ENCODE measurements around the gene PCDHGA7.
"Not testable (repeated sequence)": the region's sequence is repeated elsewhere in the genome, so short reads cannot be mapped to it uniquely, and the experiment has no call there.

PCDHGA7 gene

GRCh38 chr5:141371572-141372475, 10.7 kb upstream of the PCDHGA7 start:
- Histone ChIP-seq H3K4me1 (ENCODE audit: control insufficient read depth, insufficient read depth, low read length) (no peaks in the 10 kb centered on the region), H3K9me3 (ENCODE audit: control insufficient read depth, insufficient read depth, low read length) (no peaks in the 10 kb centered on the region)

GRCh38 chr5:141373673-141374317, 8.7 kb upstream of the PCDHGA7 start, which contains the start of gene PCDHGA6:
PCDHGA6 (plus strand) TSS chr5:141373891; CDS start chr5:141374084, 193 bp downstream.
- Histone ChIP-seq H3K4me3 (ENCODE audit: low read depth, low read length) (no peak within 1 kb of the TSS), H3K9ac (ENCODE audit: low read depth, low read length) (no peak within 1 kb of the TSS), H3K36me3 (ENCODE audit: control insufficient read depth, insufficient read depth, low read length) (peaks cover 3% of the 10 kb centered on the region), H3K27me3 (ENCODE audit: control insufficient read depth, insufficient read depth, low read length) (no peaks in the 10 kb centered on the region), H3K9me3 (ENCODE audit: control insufficient read depth, insufficient read depth, low read length) (no peaks in the 10 kb centered on the region), H3K4me1 (ENCODE audit: control insufficient read depth, insufficient read depth, low read length) (no peaks in the 10 kb centered on the region)

More at GRCh38 chr5:141371572-141372475, 10.7 kb upstream of the PCDHGA7 start:
- Histone ChIP-seq H3K9ac (ENCODE audit: low read depth, low read length) (no peak overlapping the region), H3K27me3 (ENCODE audit: control insufficient read depth, insufficient read depth, low read length) (no peaks in the 10 kb centered on the region), H3K4me3 (ENCODE audit: low read depth, low read length) (no peak overlapping the region), H3K36me3 (ENCODE audit: control insufficient read depth, insufficient read depth, low read length) (peaks cover 3% of the 10 kb centered on the region)

DNA sequence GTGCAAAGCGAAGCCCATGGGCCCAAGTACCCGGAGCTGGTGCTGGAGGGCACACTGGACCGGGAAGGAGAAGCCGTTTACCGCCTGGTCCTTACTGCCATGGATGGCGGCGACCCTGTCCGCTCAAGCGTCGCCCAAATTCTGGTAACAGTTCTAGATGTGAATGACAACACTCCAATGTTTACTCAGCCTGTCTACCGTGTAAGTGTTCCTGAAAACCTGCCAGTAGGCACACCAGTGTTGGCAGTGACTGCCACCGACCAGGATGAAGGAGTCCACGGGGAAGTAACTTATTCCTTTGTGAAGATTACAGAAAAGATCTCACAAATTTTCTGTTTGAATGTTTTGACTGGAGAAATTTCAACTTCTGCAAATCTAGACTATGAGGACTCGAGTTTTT, 7.9 kb upstream of the PCDHGA7 start:
- Histone ChIP-seq H3K36me3 (ENCODE audit: control insufficient read depth, insufficient read depth, low read length) (peaks cover 3% of the 10 kb centered on the region), H3K9ac (ENCODE audit: low read depth, low read length) (no peak overlapping the region), H3K4me1 (ENCODE audit: control insufficient read depth, insufficient read depth, low read length) (no peaks in the 10 kb centered on the region), H3K27me3 (ENCODE audit: control insufficient read depth, insufficient read depth, low read length) (no peaks in the 10 kb centered on the region), H3K9me3 (ENCODE audit: control insufficient read depth, insufficient read depth, low read length) (no peaks in the 10 kb centered on the region), H3K4me3 (ENCODE audit: low read depth, low read length) (no peak overlapping the region)

GRCh38 chr5:141375444-141376155, 6.9 kb upstream of the PCDHGA7 start:
- H3K4me1 ChIP-seq (ENCODE audit: control insufficient read depth, insufficient read depth, low read length); H3K36me3 ChIP-seq (ENCODE audit: control insufficient read depth, insufficient read depth, low read length); H3K27me3 ChIP-seq (ENCODE audit: control insufficient read depth, insufficient read depth, low read length); H3K9ac ChIP-seq (ENCODE audit: low read depth, low read length); H3K9me3 ChIP-seq (ENCODE audit: control insufficient read depth, insufficient read depth, low read length); H3K4me3 ChIP-seq (ENCODE audit: low read depth, low read length): not testable (repeated sequence)

GRCh38 chr5:141383345-141383744, 803 bp downstream of the PCDHGA7 start:
- Histone ChIP-seq H3K4me3 (ENCODE audit: low read depth, low read length) (peak overlapping the region; percentile 75), H3K27me3 (ENCODE audit: control insufficient read depth, insufficient read depth, low read length) (peaks cover 10% of the 10 kb centered on the region), H3K36me3 (ENCODE audit: control insufficient read depth, insufficient read depth, low read length) (peaks cover 2% of the 10 kb centered on the region), H3K9ac (ENCODE audit: low read depth, low read length) (no peak overlapping the region), H3K4me1 (ENCODE audit: control insufficient read depth, insufficient read depth, low read length) (no peaks in the 10 kb centered on the region), H3K9me3 (ENCODE audit: control insufficient read depth, insufficient read depth, low read length) (peaks cover under 1% of the 10 kb centered on the region)

DNA sequence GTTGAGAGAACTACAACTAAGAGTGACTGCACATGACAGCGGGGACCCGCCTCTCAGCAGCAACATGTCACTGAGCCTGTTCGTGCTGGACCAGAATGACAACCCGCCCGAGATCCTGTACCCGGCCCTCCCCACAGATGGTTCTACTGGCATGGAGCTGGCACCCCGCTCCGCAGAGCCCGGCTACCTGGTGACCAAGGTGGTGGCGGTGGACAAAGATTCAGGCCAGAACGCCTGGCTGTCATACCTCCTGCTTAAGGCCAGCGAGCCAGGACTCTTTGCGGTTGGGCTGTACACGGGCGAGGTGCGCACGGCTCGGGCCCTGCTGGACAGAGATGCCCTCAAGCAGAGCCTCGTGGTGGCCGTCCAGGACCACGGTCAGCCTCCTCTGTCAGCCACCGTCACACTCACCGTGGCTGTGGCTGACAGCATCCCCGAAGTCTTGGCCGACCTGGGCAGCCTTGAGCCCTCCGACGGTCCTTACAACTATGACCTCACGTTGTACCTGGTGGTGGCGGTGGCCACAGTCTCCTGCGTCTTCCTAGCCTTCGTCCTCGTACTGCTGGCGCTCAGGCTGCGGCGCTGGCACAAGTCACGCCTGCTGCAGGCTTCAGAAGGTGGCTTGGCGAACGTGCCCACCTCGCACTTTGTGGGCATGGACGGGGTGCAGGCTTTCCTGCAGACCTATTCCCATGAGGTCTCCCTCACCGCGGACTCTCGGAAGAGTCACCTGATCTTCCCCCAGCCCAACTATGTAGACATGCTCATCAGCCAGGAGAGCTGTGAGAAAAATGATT, 2.1 kb downstream of the PCDHGA7 start:
- H3K9me3 ChIP-seq (ENCODE audit: control insufficient read depth, insufficient read depth, low read length), result peaks cover 10% of the 10 kb centered on the region
- peaks cover 16% of the 10 kb centered on the region for H3K27me3 ChIP-seq (ENCODE audit: control insufficient read depth, insufficient read depth, low read length)
- no peak overlapping the region for H3K4me3 ChIP-seq (ENCODE audit: low read depth, low read length)
- H3K9ac ChIP-seq (ENCODE audit: low read depth, low read length), result no peak overlapping the region
- H3K36me3 ChIP-seq (ENCODE audit: control insufficient read depth, insufficient read depth, low read length), result peaks cover 2% of the 10 kb centered on the region
- H3K4me1 ChIP-seq (ENCODE audit: control insufficient read depth, insufficient read depth, low read length), result no peaks in the 10 kb centered on the region

GRCh38 chr5:141387557-141388311, 5.2 kb downstream of the PCDHGA7 start, which contains the start of gene PCDHGB4:
PCDHGB4 (plus strand) TSS chr5:141387698; CDS start chr5:141387885, 187 bp downstream.
- H3K4me3 ChIP-seq (ENCODE audit: low read depth, low read length), result peak within 1 kb of the TSS; percentile 65

DNA sequence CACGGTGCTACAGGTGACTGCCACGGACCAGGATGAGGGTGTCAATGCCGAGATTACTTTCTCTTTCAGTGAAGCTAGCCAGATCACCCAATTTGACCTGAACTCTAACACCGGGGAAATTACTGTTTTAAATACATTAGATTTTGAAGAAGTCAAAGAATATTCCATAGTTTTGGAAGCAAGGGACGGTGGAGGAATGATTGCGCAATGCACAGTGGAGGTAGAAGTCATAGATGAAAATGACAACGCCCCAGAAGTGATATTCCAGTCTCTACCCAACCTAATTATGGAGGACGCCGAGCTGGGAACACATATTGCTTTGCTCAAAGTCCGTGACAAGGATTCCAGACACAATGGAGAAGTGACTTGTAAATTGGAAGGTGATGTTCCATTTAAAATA, 6.1 kb downstream of the PCDHGA7 start:
- peaks cover 11% of the 10 kb centered on the region for H3K9me3 ChIP-seq (ENCODE audit: control insufficient read depth, insufficient read depth, low read length)
- peaks cover 13% of the 10 kb centered on the region for H3K27me3 ChIP-seq (ENCODE audit: control insufficient read depth, insufficient read depth, low read length)
- H3K36me3 ChIP-seq (ENCODE audit: control insufficient read depth, insufficient read depth, low read length), result peaks cover 4% of the 10 kb centered on the region
- H3K4me1 ChIP-seq (ENCODE audit: control insufficient read depth, insufficient read depth, low read length), result no peaks in the 10 kb centered on the region
- no peak overlapping the region for H3K9ac ChIP-seq (ENCODE audit: low read depth, low read length)
- peak overlapping the region; percentile 28 for H3K4me3 ChIP-seq (ENCODE audit: low read depth, low read length)

More at GRCh38 chr5:141387557-141388311, 5.2 kb downstream of the PCDHGA7 start, which contains the start of gene PCDHGB4:
- H3K36me3 ChIP-seq (ENCODE audit: control insufficient read depth, insufficient read depth, low read length); H3K9ac ChIP-seq (ENCODE audit: low read depth, low read length); H3K4me1 ChIP-seq (ENCODE audit: control insufficient read depth, insufficient read depth, low read length): not testable (repeated sequence)
- H3K9me3 ChIP-seq (ENCODE audit: control insufficient read depth, insufficient read depth, low read length), result peaks cover 11% of the 10 kb centered on the region
- peaks cover 16% of the 10 kb centered on the region for H3K27me3 ChIP-seq (ENCODE audit: control insufficient read depth, insufficient read depth, low read length)

DNA sequence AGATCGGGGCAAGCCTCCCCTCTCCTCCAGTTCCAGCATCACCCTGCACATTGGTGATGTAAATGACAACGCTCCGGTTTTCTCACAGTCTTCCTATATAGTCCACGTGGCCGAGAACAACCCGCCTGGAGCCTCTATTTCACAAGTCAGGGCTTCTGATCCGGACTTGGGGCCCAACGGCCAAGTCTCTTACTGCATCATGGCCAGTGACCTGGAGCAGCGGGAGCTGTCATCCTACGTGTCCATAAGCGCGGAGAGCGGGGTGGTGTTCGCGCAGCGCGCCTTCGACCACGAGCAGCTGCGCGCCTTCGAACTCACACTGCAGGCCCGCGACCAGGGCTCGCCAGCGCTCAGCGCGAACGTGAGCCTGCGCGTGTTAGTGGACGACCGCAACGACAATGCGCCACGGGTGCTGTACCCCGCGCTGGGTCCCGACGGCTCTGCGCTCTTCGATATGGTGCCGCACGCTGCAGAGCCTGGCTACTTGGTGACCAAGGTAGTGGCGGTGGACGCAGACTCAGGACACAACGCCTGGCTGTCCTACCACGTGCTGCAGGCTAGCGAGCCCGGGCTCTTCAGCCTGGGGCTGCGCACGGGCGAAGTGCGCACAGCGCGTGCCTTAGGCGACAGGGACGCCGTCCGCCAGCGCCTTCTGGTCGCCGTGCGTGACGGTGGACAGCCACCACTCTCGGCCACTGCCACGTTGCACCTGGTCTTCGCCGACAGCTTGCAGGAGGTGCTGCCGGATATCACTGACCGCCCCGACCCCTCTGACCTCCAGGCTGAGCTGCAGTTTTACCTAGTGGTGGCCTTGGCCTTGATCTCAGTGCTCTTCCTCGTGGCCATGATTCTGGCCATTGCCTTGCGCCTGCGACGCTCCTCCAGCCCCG, 6.9 kb downstream of the PCDHGA7 start:
- Histone ChIP-seq H3K4me3 (ENCODE audit: low read depth, low read length) (no peak overlapping the region), H3K27me3 (ENCODE audit: control insufficient read depth, insufficient read depth, low read length) (peaks cover 9% of the 10 kb centered on the region), H3K36me3 (ENCODE audit: control insufficient read depth, insufficient read depth, low read length) (peaks cover 4% of the 10 kb centered on the region), H3K4me1 (ENCODE audit: control insufficient read depth, insufficient read depth, low read length) (no peaks in the 10 kb centered on the region), H3K9ac (ENCODE audit: low read depth, low read length) (no peak overlapping the region), H3K9me3 (ENCODE audit: control insufficient read depth, insufficient read depth, low read length) (peaks cover 11% of the 10 kb centered on the region)
